ENCODE results near the gene AQP2. TPM values are rescaled to one million over a fixed set of nuclear protein-coding genes. Genes with fewer than 3 reads are reported as not detected.
"Not testable (repeated sequence)": the region's sequence is repeated elsewhere in the genome, so short reads cannot be mapped to it uniquely, and the experiment has no call there.

AQP2 gene
- total RNA-seq, 1 donor from 2014 or later: not detected

DNA sequence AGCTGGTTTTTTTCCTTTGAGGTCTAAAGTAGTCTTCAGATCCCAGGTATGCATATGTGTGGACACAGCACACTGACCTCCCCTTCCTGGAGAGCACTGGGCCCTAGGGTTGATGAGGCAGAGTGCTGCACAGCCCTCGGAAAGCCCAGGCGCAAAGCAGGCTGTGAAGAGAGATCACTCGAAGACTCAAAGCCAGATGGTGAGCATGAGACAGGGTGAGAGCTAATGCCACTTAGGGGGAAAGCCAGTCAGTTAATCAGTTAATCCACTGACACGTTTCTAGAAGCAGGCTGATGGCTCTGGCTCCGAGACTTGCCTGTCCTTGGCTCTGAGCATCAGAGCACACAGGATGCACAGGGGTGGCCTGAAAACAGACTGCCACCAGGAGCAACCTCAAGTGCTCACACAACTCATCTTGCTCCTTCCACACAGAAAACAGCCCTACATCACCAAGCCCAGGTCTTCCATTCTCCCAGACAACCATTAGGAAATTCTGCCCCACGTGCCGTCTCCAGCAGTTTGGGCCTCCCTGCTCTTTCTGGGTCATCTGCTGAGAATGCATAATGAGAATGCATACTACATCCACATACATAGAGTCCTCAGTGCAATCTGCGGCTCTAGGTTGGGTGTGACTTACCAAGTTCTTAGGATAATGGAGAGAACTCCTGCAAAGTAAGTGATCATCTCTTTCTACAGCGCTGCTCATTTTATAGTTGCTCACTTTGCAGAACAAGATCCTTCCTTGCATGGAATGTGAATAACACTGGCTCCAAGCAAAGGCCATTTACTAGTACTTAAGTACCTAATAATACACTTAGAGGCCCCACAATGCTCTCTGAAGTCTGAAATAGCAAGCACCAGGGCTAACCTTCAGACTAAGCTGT lies 34.2 kb downstream of the AQP2 start:
- DNase-seq (ENCODE audit: low read depth): no peak
- H3K4me3 ChIP-seq (ENCODE audit: low read depth, low read length): no peak overlapping the region
- no peak for TF ChIP-seq CTCF (IDR thresholded peaks at IDR 0.05; ENCODE audit: insufficient read depth, low read length, poor library complexity, severe bottlenecking)
- H3K36me3 ChIP-seq (ENCODE audit: control insufficient read depth, insufficient read depth, low read length): peaks cover 2% of the 10 kb centered on the region
- no peaks in the 10 kb centered on the region for H3K27me3 ChIP-seq (ENCODE audit: control insufficient read depth, insufficient read depth, low read length)

DNA sequence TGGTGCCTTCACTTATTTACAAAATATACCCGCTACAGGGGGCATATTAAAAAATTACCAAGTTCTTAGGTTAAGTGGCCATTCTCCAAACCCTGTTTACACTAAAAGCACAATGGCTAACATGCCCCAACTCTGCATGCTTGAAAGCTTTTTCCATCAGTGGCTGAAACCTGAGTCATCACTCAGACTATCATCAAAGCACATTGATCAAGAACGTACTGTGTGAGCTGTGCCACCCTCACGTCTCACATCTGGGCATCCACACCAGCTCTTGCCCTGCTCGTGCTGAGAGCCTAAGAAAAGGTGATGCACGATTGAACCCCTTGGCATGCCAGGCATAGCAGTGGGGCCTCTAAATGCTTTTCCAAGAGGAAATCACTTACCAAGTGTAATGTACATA lies 35.4 kb downstream of the AQP2 start:
- TF ChIP-seq CTCF (IDR thresholded peaks at IDR 0.05; ENCODE audit: insufficient read depth, low read length, poor library complexity, severe bottlenecking): no peak
- Histone ChIP-seq H3K27me3 (ENCODE audit: control insufficient read depth, insufficient read depth, low read length) (no peaks in the 10 kb centered on the region), H3K36me3 (ENCODE audit: control insufficient read depth, insufficient read depth, low read length) (peaks cover 2% of the 10 kb centered on the region), H3K4me3 (ENCODE audit: low read depth, low read length) (no peak overlapping the region)
- no peak for DNase-seq (ENCODE audit: low read depth)

DNA sequence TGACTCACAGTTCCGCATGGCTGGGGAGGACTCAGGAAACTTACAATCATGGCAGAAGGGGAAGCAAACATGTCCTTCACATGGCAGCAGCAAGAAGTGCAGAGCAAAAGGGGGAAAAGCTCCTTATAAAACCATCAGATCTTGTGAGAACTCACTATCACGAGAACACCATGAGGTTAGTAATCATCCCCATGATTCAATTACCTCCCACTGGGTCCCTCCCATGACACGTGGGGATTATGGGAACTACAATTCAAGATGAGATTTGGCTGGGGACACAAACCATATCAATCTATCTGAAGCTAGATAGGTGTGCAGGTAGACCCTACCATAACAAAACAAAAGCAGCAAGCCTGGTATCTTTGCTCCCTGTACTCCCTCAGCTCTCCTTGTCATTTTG lies 35.9 kb downstream of the AQP2 start:
- not testable (repeated sequence) for H3K27me3 ChIP-seq (ENCODE audit: control insufficient read depth, insufficient read depth, low read length); DNase-seq (ENCODE audit: low read depth); H3K4me3 ChIP-seq (ENCODE audit: low read depth, low read length); H3K36me3 ChIP-seq (ENCODE audit: control insufficient read depth, insufficient read depth, low read length)

DNA sequence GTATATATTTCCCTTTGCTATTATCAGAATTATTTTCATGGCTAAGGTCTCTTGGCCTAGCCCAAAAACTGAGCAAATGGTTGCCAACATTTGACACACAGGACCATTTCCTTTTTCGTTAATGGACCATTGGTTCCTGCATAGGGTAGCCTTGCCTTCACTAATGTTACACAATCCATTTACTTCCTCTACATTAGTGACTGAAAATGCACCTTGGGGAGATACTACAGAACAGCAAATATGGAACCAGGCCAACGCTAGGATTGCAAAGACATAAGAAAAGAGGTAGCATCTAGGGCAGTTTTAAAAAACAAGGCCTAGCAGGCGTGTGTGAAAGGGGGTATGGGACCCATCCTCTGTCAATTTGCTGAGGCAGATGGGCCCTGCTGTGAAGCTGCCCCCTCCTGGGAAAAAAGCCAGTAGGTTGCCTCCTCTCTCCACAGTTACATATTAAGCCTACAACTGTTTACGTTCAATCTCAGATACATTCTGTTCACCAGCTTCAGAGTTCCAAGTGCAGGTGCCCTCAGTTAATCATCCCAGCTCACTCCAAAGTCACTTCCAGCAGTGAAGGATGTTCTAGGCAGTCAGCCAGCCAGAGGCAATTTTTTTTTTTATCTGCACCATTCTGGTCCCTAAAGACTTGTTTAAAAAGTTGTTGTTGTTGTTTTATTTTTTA lies 37.2 kb downstream of the AQP2 start:
- no peak for TF ChIP-seq CTCF (IDR thresholded peaks at IDR 0.05; ENCODE audit: insufficient read depth, low read length, poor library complexity, severe bottlenecking)
- Histone ChIP-seq H3K4me3 (ENCODE audit: low read depth, low read length) (no peak overlapping the region), H3K36me3 (ENCODE audit: control insufficient read depth, insufficient read depth, low read length) (peaks cover 4% of the 10 kb centered on the region), H3K27me3 (ENCODE audit: control insufficient read depth, insufficient read depth, low read length) (no peaks in the 10 kb centered on the region)
- DNase-seq (ENCODE audit: low read depth): no peak

- H3K4me3 ChIP-seq (ENCODE audit: low read depth, low read length); H3K36me3 ChIP-seq (ENCODE audit: control insufficient read depth, insufficient read depth, low read length); H3K27me3 ChIP-seq (ENCODE audit: control insufficient read depth, insufficient read depth, low read length); DNase-seq (ENCODE audit: low read depth): not testable (repeated sequence)
Observed at GRCh38 chr12:49989400-49989799, 38.9 kb downstream of the AQP2 start.

DNA sequence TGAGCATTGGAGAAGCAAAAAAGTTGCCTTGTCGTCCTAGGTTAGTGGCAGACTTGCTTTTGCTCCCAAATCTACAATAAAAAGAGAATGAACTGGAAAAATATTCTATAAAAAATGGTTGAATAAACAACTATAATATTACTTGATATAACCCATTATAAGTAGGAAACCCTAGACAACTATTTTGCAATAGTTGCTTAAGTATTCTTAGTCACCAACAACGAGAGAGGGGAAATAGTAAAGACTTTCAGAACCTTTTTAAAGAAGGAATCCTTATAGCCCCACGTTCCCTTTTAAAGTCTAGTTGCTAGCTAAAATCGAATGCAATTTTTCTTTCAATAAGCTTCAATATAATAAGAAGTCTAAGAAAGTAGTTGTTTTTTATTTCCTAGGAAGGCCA lies 39.7 kb downstream of the AQP2 start:
- peaks cover 5% of the 10 kb centered on the region for H3K36me3 ChIP-seq (ENCODE audit: control insufficient read depth, insufficient read depth, low read length)
- no peak for TF ChIP-seq CTCF (IDR thresholded peaks at IDR 0.05; ENCODE audit: insufficient read depth, low read length, poor library complexity, severe bottlenecking)
- DNase-seq (ENCODE audit: low read depth): no peak
- no peak overlapping the region for H3K4me3 ChIP-seq (ENCODE audit: low read depth, low read length)
- H3K27me3 ChIP-seq (ENCODE audit: control insufficient read depth, insufficient read depth, low read length): no peaks in the 10 kb centered on the region
